GM23338 (cell line): ENCODE data around the gene LARGE1. TPM values are rescaled to one million over a fixed set of nuclear protein-coding genes. Genes with fewer than 3 reads are reported as not detected.

ENCODE experiments used
- ATAC-seq: fragments of 200-7000 bp; cut with Tn5 transposase; 3 replicates; pipeline ENCODE4 v1.9.1; 2020
- DNase-seq: peaks from one replicate; pipeline ENCODE4 v3.0.0-alpha.2; 2015; ENCODE audit warnings: low spot score
- H2AFZ ChIP-seq: fragments of 200-600 bp; sonication (generic); 2 replicates; pipeline ENCODE4 v1.8.0; 2016; ENCODE audit warnings: antibody characterized with exemption, mild to moderate bottlenecking, moderate library complexity
- H3F3A ChIP-seq: fragments of 200-600 bp; sonication (generic); replicated peaks from 2 replicates; pipeline ENCODE4 v1.8.0; 2017; ENCODE audit warnings: antibody characterized with exemption, mixed run types, low read depth
- H3K27ac ChIP-seq: fragments of 200-600 bp; sonication (generic); 2 replicates; pipeline ENCODE4 v1.6.1; 2016; ENCODE audit warnings: low read depth
- H3K27me3 ChIP-seq: fragments of 200-600 bp; sonication (generic); 2 replicates; pipeline ENCODE4 v1.8.0; 2016; ENCODE audit warnings: mild to moderate bottlenecking, mixed run types, moderate library complexity; ENCODE audit not compliant: insufficient read depth
- H3K36me3 ChIP-seq: fragments of 200-600 bp; sonication (generic); 2 replicates; pipeline ENCODE4 v1.8.0; 2016; ENCODE audit warnings: mild to moderate bottlenecking; ENCODE audit not compliant: insufficient read depth
- H3K4me1 ChIP-seq: fragments of 200-600 bp; sonication (generic); 2 replicates; pipeline ENCODE4 v1.8.0; 2016; ENCODE audit warnings: mild to moderate bottlenecking, moderate library complexity; ENCODE audit not compliant: insufficient read depth
- H3K4me2 ChIP-seq: fragments of 200-600 bp; sonication (generic); 2 replicates; pipeline ENCODE4 v1.7.1; 2017; ENCODE audit warnings: mixed run types
- H3K4me3 ChIP-seq: fragments of 200-600 bp; sonication (generic); 2 replicates; pipeline ENCODE4 v1.6.1; 2016; ENCODE audit warnings: mixed run types
- H3K79me2 ChIP-seq: fragments of 200-600 bp; sonication (generic); replicated peaks from 2 replicates; pipeline ENCODE4 v1.8.0; 2017; ENCODE audit warnings: mild to moderate bottlenecking; ENCODE audit not compliant: insufficient read depth
- H3K9me2 ChIP-seq: fragments of 200-600 bp; sonication (generic); 2 replicates; pipeline ENCODE4 v1.8.0; 2017; ENCODE audit not compliant: insufficient read depth
- H4K20me1 ChIP-seq: fragments of 200-600 bp; sonication (generic); replicated peaks from 2 replicates; pipeline ENCODE4 v1.8.0; 2017; ENCODE audit warnings: mild to moderate bottlenecking; ENCODE audit not compliant: insufficient read depth
- H3K27ac Mint-ChIP-seq: 2 replicates; pipeline ENCODE4 v1.8.0; 2020; ENCODE audit warnings: inconsistent platforms, mild to moderate bottlenecking, moderate library complexity, mixed read lengths
- H3K27me3 Mint-ChIP-seq: 3 replicates; pipeline ENCODE4 v1.8.0; 2022; ENCODE audit warnings: low read depth, mild to moderate bottlenecking, moderate library complexity, mixed read lengths, inconsistent platforms; ENCODE audit not compliant: insufficient read depth, poor library complexity
- H3K36me3 Mint-ChIP-seq: 3 replicates; pipeline ENCODE4 v1.8.0; 2021; ENCODE audit warnings: low read depth, mild to moderate bottlenecking, inconsistent platforms, moderate library complexity, mixed read lengths
- H3K4me1 Mint-ChIP-seq: 3 replicates; pipeline ENCODE4 v1.8.0; 2020; ENCODE audit warnings: mild to moderate bottlenecking, inconsistent platforms, mixed read lengths
- H3K4me3 Mint-ChIP-seq: 3 replicates; pipeline ENCODE4 v1.8.0; 2021; ENCODE audit warnings: moderate library complexity, mild to moderate bottlenecking, inconsistent platforms, mixed read lengths
- H3K9me3 Mint-ChIP-seq: 3 replicates; pipeline ENCODE4 v1.8.0; 2020; ENCODE audit warnings: moderate library complexity, mild to moderate bottlenecking, inconsistent platforms, mixed read lengths
- CREB1 ChIP-seq: fragments of 250-450 bp; sonication (Bioruptor Pico); IDR thresholded peaks from 2 replicates; pipeline ENCODE4 v1.5.0; 2020; ENCODE audit warnings: low read depth, mild to moderate bottlenecking, moderate library complexity
- ETS1 ChIP-seq: IDR thresholded peaks from 2 replicates; pipeline ENCODE4 v1.6.1; 2016; ENCODE audit warnings: antibody characterized with exemption
- EZH2 ChIP-seq: fragments of 200-600 bp; sonication (generic); IDR thresholded peaks from one replicate; pipeline ENCODE4 v1.8.0; 2017; ENCODE audit warnings: antibody characterized with exemption, mild to moderate bottlenecking, low read depth; ENCODE audit not compliant: unreplicated experiment
- EZH2phosphoT487 ChIP-seq: fragments of 200-600 bp; sonication (generic); IDR thresholded peaks from one replicate; pipeline ENCODE4 v1.8.1; 2018; ENCODE audit warnings: antibody characterized with exemption; ENCODE audit not compliant: unreplicated experiment
- JUNB ChIP-seq: IDR thresholded peaks from one replicate; pipeline ENCODE4 v1.6.1; 2016; ENCODE audit warnings: antibody characterized with exemption; ENCODE audit not compliant: unreplicated experiment
- NANOG ChIP-seq: IDR thresholded peaks from 2 replicates; pipeline ENCODE4 v1.6.1; 2016; ENCODE audit warnings: antibody characterized with exemption, borderline replicate concordance
- POLR2AphosphoS5 ChIP-seq: IDR thresholded peaks from 2 replicates; pipeline ENCODE4 v1.6.1; 2016; ENCODE audit warnings: antibody characterized with exemption, low read depth
- REST ChIP-seq: IDR thresholded peaks from one replicate; pipeline ENCODE4 v1.6.1; 2018; ENCODE audit warnings: antibody characterized with exemption; ENCODE audit not compliant: unreplicated experiment
- STAT1 ChIP-seq: IDR thresholded peaks from one replicate; pipeline ENCODE4 v1.6.1; 2016; ENCODE audit warnings: antibody characterized with exemption; ENCODE audit not compliant: unreplicated experiment
- ZNF114 ChIP-seq: fragments of 250-450 bp; sonication (Bioruptor Pico); IDR thresholded peaks from 2 replicates; pipeline ENCODE4 v1.5.0; 2020; ENCODE audit warnings: mild to moderate bottlenecking, moderate library complexity
- ZNF331 ChIP-seq: fragments of 250-450 bp; sonication (Bioruptor Pico); IDR thresholded peaks from 2 replicates; pipeline ENCODE4 v1.5.0; 2020; ENCODE audit warnings: low read depth, mild to moderate bottlenecking, moderate library complexity
- polyA plus RNA-seq: library from polyadenylated mRNA; unstranded; fragments of >200 nt; fragmentation: Nextera tagmentation; extraction: Ambion mirVana; gene quantifications from 2 replicates; pipeline ENCODE4 v1.2.1, GENCODE V29; 2016
- total RNA-seq: library from RNA; depleted of rRNA; stranded (reverse); fragments of >200 nt; shearing (Covaris generic); gene quantifications from 2 replicates; pipeline ENCODE4 v1.2.3, GENCODE V29; 2014
- TF ChIP-seq, protein P1 (sequence below), 2 experiments: fragments of 200-600 bp in 1 of 2; sonication (generic) in 1 of 2; conservative IDR thresholded peaks; 2 replicates each; pipeline versions ENCODE4 v1.5.1 to v1.6.1; 2016 to 2017; ENCODE audit warnings: antibody characterized with exemption in 2 of 2, low read depth in 2 of 2, mild to moderate bottlenecking in 2 of 2, moderate library complexity in 1 of 2
- TF ChIP-seq, protein P2 (sequence below): fragments of 250-450 bp; sonication (Bioruptor Pico); IDR thresholded peaks from 2 replicates; pipeline ENCODE4 v1.5.0; 2020; ENCODE audit warnings: mild to moderate bottlenecking, moderate library complexity

LARGE1 gene
- total and polyA plus RNA-seq, 2 experiments from 2014 or later, result 12.8 to 75.6 TPM

DNA sequence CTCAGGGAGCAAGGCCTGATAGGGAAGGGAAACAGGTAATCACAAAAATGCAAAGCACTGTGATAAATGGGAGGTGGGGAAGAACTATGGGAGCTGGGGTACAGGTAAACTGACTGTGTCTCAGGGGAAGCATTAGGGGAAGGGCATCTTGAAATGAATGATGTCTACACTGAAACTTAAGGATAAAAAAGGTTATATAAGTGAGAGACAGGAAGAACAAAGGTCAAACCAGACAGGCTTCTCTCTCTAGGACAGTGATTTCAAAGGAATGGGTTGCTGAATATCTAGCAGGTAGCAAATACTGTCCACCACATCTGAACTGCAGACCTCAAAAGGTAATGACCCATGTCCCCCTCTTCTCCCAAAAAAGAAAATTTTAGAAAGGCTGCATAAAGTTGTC lies 529.0 kb downstream of the LARGE1 start:
- no peaks in the 10 kb centered on the region for H3K9me3 Mint-ChIP-seq
- no peak overlapping the region for H3K27ac Mint-ChIP-seq
- Histone ChIP-seq H2AFZ (no peak overlapping the region), H3K9me2 (no peaks in the 10 kb centered on the region), H3K27me3 (no peaks in the 10 kb centered on the region), H3K4me3 (no peak overlapping the region), H3K79me2 (no peaks in the 10 kb centered on the region), H3K27ac (no peak overlapping the region), H3K4me1 (no peaks in the 10 kb centered on the region), H3K4me2 (no peak overlapping the region), H4K20me1 (peaks cover 8% of the 10 kb centered on the region; the same call in 1 of the 2 replicates), H3F3A (no peaks in the 10 kb centered on the region), H3K36me3 (no peaks in the 10 kb centered on the region; the same call in 1 of the 2 replicates)
- H3K36me3 Mint-ChIP-seq, result no peaks in the 10 kb centered on the region; the same call in 2 of the 3 replicates
- no peak for TF ChIP-seq STAT1
- no peak for TF ChIP-seq POLR2AphosphoS5
- TF ChIP-seq, protein P1, sequence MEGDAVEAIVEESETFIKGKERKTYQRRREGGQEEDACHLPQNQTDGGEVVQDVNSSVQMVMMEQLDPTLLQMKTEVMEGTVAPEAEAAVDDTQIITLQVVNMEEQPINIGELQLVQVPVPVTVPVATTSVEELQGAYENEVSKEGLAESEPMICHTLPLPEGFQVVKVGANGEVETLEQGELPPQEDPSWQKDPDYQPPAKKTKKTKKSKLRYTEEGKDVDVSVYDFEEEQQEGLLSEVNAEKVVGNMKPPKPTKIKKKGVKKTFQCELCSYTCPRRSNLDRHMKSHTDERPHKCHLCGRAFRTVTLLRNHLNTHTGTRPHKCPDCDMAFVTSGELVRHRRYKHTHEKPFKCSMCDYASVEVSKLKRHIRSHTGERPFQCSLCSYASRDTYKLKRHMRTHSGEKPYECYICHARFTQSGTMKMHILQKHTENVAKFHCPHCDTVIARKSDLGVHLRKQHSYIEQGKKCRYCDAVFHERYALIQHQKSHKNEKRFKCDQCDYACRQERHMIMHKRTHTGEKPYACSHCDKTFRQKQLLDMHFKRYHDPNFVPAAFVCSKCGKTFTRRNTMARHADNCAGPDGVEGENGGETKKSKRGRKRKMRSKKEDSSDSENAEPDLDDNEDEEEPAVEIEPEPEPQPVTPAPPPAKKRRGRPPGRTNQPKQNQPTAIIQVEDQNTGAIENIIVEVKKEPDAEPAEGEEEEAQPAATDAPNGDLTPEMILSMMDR (conservative IDR thresholded peaks at IDR 0.05; ENCODE audit: low read depth in 2 of 2), result no peak
- no peak for TF ChIP-seq ETS1
- TF ChIP-seq ZNF114 (CRISPR knock-in tag), result no peak
- TF ChIP-seq ZNF331 (CRISPR knock-in tag), result no peak
- TF ChIP-seq JUNB, result no peak
- TF ChIP-seq EZH2phosphoT487, result no peak
- TF ChIP-seq REST, result no peak
- no peak for TF ChIP-seq EZH2
- TF ChIP-seq CREB1 (CRISPR knock-in tag), result no peak
- no peak for TF ChIP-seq NANOG
- TF ChIP-seq, protein P2, sequence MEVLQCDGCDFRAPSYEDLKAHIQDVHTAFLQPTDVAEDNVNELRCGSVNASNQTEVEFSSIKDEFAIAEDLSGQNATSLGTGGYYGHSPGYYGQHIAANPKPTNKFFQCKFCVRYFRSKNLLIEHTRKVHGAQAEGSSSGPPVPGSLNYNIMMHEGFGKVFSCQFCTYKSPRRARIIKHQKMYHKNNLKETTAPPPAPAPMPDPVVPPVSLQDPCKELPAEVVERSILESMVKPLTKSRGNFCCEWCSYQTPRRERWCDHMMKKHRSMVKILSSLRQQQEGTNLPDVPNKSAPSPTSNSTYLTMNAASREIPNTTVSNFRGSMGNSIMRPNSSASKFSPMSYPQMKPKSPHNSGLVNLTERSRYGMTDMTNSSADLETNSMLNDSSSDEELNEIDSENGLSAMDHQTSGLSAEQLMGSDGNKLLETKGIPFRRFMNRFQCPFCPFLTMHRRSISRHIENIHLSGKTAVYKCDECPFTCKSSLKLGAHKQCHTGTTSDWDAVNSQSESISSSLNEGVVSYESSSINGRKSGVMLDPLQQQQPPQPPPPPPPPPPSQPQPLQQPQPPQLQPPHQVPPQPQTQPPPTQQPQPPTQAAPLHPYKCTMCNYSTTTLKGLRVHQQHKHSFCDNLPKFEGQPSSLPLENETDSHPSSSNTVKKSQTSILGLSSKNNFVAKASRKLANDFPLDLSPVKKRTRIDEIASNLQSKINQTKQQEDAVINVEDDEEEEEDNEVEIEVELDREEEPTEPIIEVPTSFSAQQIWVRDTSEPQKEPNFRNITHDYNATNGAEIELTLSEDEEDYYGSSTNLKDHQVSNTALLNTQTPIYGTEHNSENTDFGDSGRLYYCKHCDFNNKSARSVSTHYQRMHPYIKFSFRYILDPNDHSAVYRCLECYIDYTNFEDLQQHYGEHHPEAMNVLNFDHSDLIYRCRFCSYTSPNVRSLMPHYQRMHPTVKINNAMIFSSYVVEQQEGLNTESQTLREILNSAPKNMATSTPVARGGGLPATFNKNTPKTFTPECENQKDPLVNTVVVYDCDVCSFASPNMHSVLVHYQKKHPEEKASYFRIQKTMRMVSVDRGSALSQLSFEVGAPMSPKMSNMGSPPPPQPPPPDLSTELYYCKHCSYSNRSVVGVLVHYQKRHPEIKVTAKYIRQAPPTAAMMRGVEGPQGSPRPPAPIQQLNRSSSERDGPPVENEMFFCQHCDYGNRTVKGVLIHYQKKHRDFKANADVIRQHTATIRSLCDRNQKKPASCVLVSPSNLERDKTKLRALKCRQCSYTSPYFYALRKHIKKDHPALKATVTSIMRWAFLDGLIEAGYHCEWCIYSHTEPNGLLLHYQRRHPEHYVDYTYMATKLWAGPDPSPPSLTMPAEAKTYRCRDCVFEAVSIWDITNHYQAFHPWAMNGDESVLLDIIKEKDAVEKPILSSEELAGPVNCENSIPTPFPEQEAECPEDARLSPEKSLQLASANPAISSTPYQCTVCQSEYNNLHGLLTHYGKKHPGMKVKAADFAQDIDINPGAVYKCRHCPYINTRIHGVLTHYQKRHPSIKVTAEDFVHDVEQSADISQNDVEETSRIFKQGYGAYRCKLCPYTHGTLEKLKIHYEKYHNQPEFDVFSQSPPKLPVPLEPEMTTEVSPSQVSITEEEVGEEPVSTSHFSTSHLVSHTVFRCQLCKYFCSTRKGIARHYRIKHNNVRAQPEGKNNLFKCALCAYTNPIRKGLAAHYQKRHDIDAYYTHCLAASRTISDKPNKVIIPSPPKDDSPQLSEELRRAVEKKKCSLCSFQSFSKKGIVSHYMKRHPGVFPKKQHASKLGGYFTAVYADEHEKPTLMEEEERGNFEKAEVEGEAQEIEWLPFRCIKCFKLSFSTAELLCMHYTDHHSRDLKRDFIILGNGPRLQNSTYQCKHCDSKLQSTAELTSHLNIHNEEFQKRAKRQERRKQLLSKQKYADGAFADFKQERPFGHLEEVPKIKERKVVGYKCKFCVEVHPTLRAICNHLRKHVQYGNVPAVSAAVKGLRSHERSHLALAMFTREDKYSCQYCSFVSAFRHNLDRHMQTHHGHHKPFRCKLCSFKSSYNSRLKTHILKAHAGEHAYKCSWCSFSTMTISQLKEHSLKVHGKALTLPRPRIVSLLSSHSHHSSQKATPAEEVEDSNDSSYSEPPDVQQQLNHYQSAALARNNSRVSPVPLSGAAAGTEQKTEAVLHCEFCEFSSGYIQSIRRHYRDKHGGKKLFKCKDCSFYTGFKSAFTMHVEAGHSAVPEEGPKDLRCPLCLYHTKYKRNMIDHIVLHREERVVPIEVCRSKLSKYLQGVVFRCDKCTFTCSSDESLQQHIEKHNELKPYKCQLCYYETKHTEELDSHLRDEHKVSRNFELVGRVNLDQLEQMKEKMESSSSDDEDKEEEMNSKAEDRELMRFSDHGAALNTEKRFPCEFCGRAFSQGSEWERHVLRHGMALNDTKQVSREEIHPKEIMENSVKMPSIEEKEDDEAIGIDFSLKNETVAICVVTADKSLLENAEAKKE (CRISPR knock-in tag), result no peak
- DNase-seq, result no peak
- peaks cover 6% of the 10 kb centered on the region for H3K27me3 Mint-ChIP-seq
- no peak overlapping the region for H3K4me3 Mint-ChIP-seq
- no peak for ATAC-seq
- H3K4me1 Mint-ChIP-seq, result no peaks in the 10 kb centered on the region
